ENCODE data around the gene FHIT. TPM values are rescaled to one million over a fixed set of nuclear protein-coding genes. Genes with fewer than 3 reads are reported as not detected.

The FHIT gene
- total RNA-seq, 4 donors from 2014 or later, result 8.8 to 35.6 (median 12.6) TPM

- Histone ChIP-seq H3K36me3 (no peaks in the 10 kb centered on the region), H3K4me3 (no peak overlapping the region), H3K9me3 (no peaks in the 10 kb centered on the region), H3K27me3 (no peaks in the 10 kb centered on the region), H3K4me1 (no peaks in the 10 kb centered on the region), H3K27ac (no peak overlapping the region)
- WGBS, result 72% methylated on average over 11 of the region's 11 CpGs
- no peak for DNase-seq (ENCODE audit: low spot score in 2 of 2)
- TF ChIP-seq, protein P1, sequence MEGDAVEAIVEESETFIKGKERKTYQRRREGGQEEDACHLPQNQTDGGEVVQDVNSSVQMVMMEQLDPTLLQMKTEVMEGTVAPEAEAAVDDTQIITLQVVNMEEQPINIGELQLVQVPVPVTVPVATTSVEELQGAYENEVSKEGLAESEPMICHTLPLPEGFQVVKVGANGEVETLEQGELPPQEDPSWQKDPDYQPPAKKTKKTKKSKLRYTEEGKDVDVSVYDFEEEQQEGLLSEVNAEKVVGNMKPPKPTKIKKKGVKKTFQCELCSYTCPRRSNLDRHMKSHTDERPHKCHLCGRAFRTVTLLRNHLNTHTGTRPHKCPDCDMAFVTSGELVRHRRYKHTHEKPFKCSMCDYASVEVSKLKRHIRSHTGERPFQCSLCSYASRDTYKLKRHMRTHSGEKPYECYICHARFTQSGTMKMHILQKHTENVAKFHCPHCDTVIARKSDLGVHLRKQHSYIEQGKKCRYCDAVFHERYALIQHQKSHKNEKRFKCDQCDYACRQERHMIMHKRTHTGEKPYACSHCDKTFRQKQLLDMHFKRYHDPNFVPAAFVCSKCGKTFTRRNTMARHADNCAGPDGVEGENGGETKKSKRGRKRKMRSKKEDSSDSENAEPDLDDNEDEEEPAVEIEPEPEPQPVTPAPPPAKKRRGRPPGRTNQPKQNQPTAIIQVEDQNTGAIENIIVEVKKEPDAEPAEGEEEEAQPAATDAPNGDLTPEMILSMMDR (IDR thresholded peaks at IDR 0.05), result no peak
- no peak for TF ChIP-seq EP300 (IDR thresholded peaks at IDR 0.05)
Observed at GRCh38 chr3:60160822-60161748, 1090.2 kb downstream of the FHIT start.

DNA sequence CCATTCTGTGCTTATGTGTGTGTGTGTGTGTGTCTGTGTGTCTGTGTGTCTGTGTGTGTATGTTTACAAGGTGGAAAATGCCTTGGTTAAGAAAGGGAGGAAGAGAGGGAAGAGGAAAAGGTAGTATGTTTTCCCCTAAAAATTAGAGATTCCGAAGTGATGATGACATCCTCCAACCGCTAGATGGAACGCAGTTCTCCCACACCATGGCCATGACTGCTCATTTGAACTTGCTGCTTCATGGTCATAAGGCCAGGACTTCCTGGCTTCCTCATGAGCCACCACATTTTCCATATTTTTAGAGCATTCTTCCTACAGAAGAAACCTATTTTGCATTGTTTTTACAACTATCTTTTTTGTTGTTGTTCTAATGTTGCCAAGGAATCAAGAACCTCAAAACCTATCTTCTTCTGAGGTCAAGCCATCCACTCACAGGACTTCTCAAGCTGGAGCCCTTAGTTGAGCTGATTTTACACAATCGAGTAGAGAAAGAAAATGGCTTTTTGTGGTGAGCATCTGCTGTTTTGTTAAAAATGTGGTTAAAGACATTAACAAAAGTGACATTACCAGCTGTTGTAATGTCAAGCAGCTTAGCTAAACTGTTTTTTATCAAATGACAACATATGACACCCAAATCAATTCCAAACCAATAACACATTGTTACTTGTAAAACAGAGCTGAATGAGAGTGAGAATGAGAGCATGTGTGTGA lies 1091.0 kb downstream of the FHIT start:
- WGBS, result 70% methylated on average over 4 of the region's 4 CpGs
- TF ChIP-seq POLR2A (IDR thresholded peaks at IDR 0.05) (no peak), POLR2AphosphoS5 (IDR thresholded peaks at IDR 0.05) (no peak), EP300 (IDR thresholded peaks at IDR 0.05) (no peak)
- TF ChIP-seq, protein P1 (IDR thresholded peaks at IDR 0.05), result no peak
- no peak for DNase-seq (ENCODE audit: low spot score in 2 of 2)

GRCh38 chr3:60158035-60158434 lies 1093.2 kb downstream of the FHIT start:
- Histone ChIP-seq H3K4me3 (no peak overlapping the region), H3K36me3 (no peaks in the 10 kb centered on the region), H3K27ac (no peak overlapping the region), H3K4me1 (no peaks in the 10 kb centered on the region), H3K9me3 (no peaks in the 10 kb centered on the region), H3K27me3 (no peaks in the 10 kb centered on the region)
- DNase-seq (ENCODE audit: low spot score in 2 of 2), result no peak
- no peak for TF ChIP-seq EP300 (IDR thresholded peaks at IDR 0.05)
- no peak for TF ChIP-seq POLR2A (IDR thresholded peaks at IDR 0.05)
- no peak for TF ChIP-seq POLR2AphosphoS5 (IDR thresholded peaks at IDR 0.05)
- TF ChIP-seq, protein P1 (IDR thresholded peaks at IDR 0.05), result no peak
- WGBS, result 98% methylated on average over 2 of the region's 2 CpGs

More for the DNA sequence above, 1091.0 kb downstream of the FHIT start:
- Histone ChIP-seq H3K27ac (no peak overlapping the region), H3K9me3 (no peaks in the 10 kb centered on the region), H3K36me3 (no peaks in the 10 kb centered on the region), H3K4me1 (no peaks in the 10 kb centered on the region), H3K27me3 (no peaks in the 10 kb centered on the region), H3K4me3 (no peak overlapping the region)

- Histone ChIP-seq H3K4me3 (no peak overlapping the region), H3K27me3 (no peaks in the 10 kb centered on the region), H3K27ac (no peak overlapping the region), H3K4me1 (no peaks in the 10 kb centered on the region), H3K36me3 (no peaks in the 10 kb centered on the region), H3K9me3 (no peaks in the 10 kb centered on the region)
- DNase-seq (ENCODE audit: low spot score in 2 of 2), result no peak
- no peak for TF ChIP-seq POLR2AphosphoS5 (IDR thresholded peaks at IDR 0.05)
- no peak for TF ChIP-seq POLR2A (IDR thresholded peaks at IDR 0.05)
- TF ChIP-seq, protein P1 (IDR thresholded peaks at IDR 0.05), result no peak
- no peak for TF ChIP-seq EP300 (IDR thresholded peaks at IDR 0.05)
- WGBS, result 93% methylated on average over 4 of the region's 4 CpGs
Observed at GRCh38 chr3:60154011-60154410, 1097.2 kb downstream of the FHIT start.

Measured in suprapubic skin (tissue), 4 donors.